GM04504 (cell line): ENCODE measurements around the gene PARP16.
A peak's percentile ranks its signal among the peaks of the same experiment; 100 is the strongest.
"Not testable (repeated sequence)": the region's sequence is repeated elsewhere in the genome, so short reads cannot be mapped to it uniquely, and the experiment has no call there.

ENCODE experiments used
- DNase-seq: peaks from one replicate; pipeline ENCODE4 v3.0.0-alpha.2; 2012; ENCODE audit warnings: low read depth

The PARP16 gene

GRCh38 chr15:65275728-65276126, 11.0 kb downstream of the PARP16 start:
- DNase-seq = no peak

GRCh38 chr15:65275104-65275727, 11.5 kb downstream of the PARP16 start:
- DNase-seq = no peak

GRCh38 chr15:65270811-65271545, 15.7 kb downstream of the PARP16 start:
- DNase-seq = peak; percentile 68

- no peak for DNase-seq
Observed at GRCh38 chr15:65268411-65268810, 18.3 kb downstream of the PARP16 start.

- no peak for DNase-seq
Observed at GRCh38 chr15:65266469-65266868, 20.2 kb downstream of the PARP16 start.

GRCh38 chr15:65264863-65265430, 21.7 kb downstream of the PARP16 start:
- DNase-seq = no peak

GRCh38 chr15:65263313-65263712, 23.4 kb downstream of the PARP16 start:
- no peak for DNase-seq

- no peak for DNase-seq
Observed at GRCh38 chr15:65260968-65261367, 25.7 kb downstream of the PARP16 start.

GRCh38 chr15:65259367-65259797, 27.3 kb downstream of the PARP16 start:
- peak; percentile 80 for DNase-seq

GRCh38 chr15:65258375-65259262, 28.1 kb downstream of the PARP16 start:
- peak; percentile 94 for DNase-seq

- DNase-seq = no peak
Observed at GRCh38 chr15:65255486-65256140, 31.1 kb downstream of the PARP16 start.

GRCh38 chr15:65254758-65255157, 31.9 kb downstream of the PARP16 start:
- no peak for DNase-seq

GRCh38 chr15:65254356-65254755, 32.3 kb downstream of the PARP16 start:
- DNase-seq = no peak

- no peak for DNase-seq
Observed at GRCh38 chr15:65249641-65250040, 37.0 kb downstream of the PARP16 start.

GRCh38 chr15:65248511-65249255, 38.0 kb downstream of the PARP16 start:
- DNase-seq = no peak

GRCh38 chr15:65246939-65247338, 39.7 kb downstream of the PARP16 start:
- no peak for DNase-seq

GRCh38 chr15:65246026-65246714, 40.5 kb downstream of the PARP16 start:
- no peak for DNase-seq

- DNase-seq = no peak
Observed at GRCh38 chr15:65245096-65245856, 41.4 kb downstream of the PARP16 start.

GRCh38 chr15:65244638-65245037, 42.0 kb downstream of the PARP16 start:
- DNase-seq = no peak

GRCh38 chr15:65236443-65236842, 50.2 kb downstream of the PARP16 start:
- DNase-seq = not testable (repeated sequence)
